ENCODE data around the gene KCNJ10. TPM values are rescaled to one million over a fixed set of nuclear protein-coding genes. Genes with fewer than 3 reads are reported as not detected.

The KCNJ10 gene
- total and polyA plus RNA-seq, 12 donors = 0.11 to 0.32 (median 0.13) TPM; not detected in 7

DNA sequence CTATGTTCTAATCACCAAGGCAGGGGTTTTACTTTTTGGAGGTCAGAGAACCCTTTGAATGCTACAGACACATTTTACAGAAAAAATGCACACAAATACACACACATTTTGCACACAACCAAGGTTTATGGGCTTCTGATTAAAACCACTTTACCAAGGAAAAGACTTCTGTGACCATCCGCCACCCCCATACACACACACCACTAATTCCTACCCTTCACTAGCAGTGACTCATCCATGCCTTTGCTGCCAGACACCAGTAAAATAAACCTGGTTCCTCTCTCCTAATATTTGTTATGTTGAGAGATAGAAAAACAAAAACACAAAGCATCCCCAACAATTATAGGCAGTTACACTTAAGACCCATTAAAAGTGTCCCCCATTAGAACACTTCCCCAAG lies 51.1 kb downstream of the KCNJ10 start:
- no peak for DNase-seq
- 50 to 86% (median 54%) methylated on average over 1 of the region's 1 CpG for WGBS, 4 donors
- Histone ChIP-seq H3K36me3 (replicated peaks in 1 of 2) (no peaks in the 10 kb centered on the region), H3K27ac (no peak overlapping the region), H3K9me3 (replicated peaks in 1 of 3) (no peaks in the 10 kb centered on the region), H3K27me3 (no peaks in the 10 kb centered on the region), H3K4me1 (replicated peaks in 1 of 2) (peaks cover 0 to 5% of the 10 kb centered on the region in 2 donors), H3K4me3 (no peak overlapping the region)
- intact Hi-C loops (cut with DNase I) = no loop called here
- TF ChIP-seq, protein P1, sequence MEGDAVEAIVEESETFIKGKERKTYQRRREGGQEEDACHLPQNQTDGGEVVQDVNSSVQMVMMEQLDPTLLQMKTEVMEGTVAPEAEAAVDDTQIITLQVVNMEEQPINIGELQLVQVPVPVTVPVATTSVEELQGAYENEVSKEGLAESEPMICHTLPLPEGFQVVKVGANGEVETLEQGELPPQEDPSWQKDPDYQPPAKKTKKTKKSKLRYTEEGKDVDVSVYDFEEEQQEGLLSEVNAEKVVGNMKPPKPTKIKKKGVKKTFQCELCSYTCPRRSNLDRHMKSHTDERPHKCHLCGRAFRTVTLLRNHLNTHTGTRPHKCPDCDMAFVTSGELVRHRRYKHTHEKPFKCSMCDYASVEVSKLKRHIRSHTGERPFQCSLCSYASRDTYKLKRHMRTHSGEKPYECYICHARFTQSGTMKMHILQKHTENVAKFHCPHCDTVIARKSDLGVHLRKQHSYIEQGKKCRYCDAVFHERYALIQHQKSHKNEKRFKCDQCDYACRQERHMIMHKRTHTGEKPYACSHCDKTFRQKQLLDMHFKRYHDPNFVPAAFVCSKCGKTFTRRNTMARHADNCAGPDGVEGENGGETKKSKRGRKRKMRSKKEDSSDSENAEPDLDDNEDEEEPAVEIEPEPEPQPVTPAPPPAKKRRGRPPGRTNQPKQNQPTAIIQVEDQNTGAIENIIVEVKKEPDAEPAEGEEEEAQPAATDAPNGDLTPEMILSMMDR (IDR thresholded peaks at IDR 0.05) = no peak
- no peak for TF ChIP-seq POLR2A (IDR thresholded peaks at IDR 0.05)

DNA sequence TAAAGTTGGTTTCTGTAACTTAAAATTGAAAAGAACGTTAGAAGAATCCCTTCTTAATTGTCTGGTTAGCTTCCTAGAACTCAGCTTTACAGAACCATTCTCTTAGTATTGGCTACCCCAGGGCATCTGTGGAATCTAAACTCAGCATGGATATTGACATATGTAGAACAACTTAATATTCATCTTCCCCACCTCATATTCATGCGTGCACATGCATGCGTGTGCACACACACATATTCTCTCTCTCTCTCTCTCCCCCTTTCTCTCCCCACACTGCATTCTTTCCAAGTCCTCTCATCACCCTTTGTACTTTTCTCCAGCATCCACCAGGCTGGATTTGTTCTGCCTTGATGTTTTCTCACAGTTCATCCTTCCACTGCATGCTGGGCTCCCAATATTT lies 51.6 kb downstream of the KCNJ10 start:
- no peaks in the 10 kb centered on the region for H3K4me1 ChIP-seq (replicated peaks in 1 of 2)
- H3K27ac ChIP-seq = no peak overlapping the region
- 71 to 93% (median 84%) methylated on average over 3 of the region's 3 CpGs for WGBS, 4 donors
- no peak overlapping the region for H3K4me3 ChIP-seq
- no peaks in the 10 kb centered on the region for H3K36me3 ChIP-seq (replicated peaks in 1 of 2)
- no peaks in the 10 kb centered on the region for H3K27me3 ChIP-seq
- H3K9me3 ChIP-seq (replicated peaks in 1 of 3) = no peaks in the 10 kb centered on the region
- intact Hi-C loops (cut with DNase I) = no loop called here
- DNase-seq = no peak
- TF ChIP-seq, protein P1 (IDR thresholded peaks at IDR 0.05) = no peak
- no peak for TF ChIP-seq POLR2A (IDR thresholded peaks at IDR 0.05)

DNA sequence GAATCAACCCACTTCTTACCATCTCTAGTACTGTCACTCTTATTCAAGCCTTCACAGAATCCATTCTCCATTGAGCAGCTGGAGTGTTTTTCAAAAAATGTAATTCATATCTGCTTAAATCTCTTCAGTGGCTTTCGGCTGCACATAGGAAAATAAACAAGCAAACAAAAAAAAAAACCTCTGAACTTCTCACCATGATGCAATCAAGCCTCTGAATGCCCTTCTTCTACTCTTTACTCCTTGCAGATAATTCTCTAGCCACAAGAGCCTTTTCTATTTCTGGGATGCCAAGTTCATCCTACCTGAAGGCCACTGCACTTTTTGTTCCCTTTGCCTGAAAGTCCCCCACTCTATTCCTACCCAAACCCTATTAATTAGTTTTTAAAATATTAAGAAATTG lies 52.4 kb downstream of the KCNJ10 start:
- Histone ChIP-seq H3K9me3 (replicated peaks in 1 of 3) (no peaks in the 10 kb centered on the region), H3K27me3 (no peaks in the 10 kb centered on the region), H3K4me3 (no peak overlapping the region), H3K36me3 (replicated peaks in 1 of 2) (no peaks in the 10 kb centered on the region), H3K4me1 (replicated peaks in 1 of 2) (no peaks in the 10 kb centered on the region), H3K27ac (no peak overlapping the region)
- intact Hi-C loops (cut with DNase I) = no loop called here
- TF ChIP-seq, protein P1 (IDR thresholded peaks at IDR 0.05) = no peak
- no peak for TF ChIP-seq POLR2A (IDR thresholded peaks at IDR 0.05)
- DNase-seq = no peak
- WGBS, 4 donors = 63 to 87% (median 72%) methylated on average over 1 of the region's 1 CpG

DNA sequence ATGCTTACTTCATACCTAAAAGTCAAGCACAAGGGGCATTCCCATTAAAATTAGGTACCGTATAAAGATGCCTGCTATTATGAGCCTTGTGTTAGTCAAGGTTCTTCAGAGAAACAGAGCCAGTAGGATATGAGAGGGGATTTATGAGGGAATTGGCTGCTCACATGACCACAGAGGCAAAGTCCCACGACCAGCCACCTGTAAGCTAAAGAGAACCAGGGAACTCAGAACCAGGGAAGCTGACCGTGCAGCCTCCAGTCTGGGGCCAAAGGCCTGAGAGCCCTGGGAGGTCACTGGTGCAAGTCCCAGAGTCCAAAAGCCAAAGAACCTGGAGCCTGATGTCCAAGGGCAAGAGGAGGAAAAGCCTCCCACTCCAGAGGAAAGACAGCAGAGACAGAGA lies 58.2 kb downstream of the KCNJ10 start:
- Histone ChIP-seq H3K27ac (no peak overlapping the region), H3K4me3 (no peak overlapping the region), H3K4me1 (replicated peaks in 1 of 2) (no peaks in the 10 kb centered on the region), H3K36me3 (replicated peaks in 1 of 2) (no peaks in the 10 kb centered on the region), H3K27me3 (no peaks in the 10 kb centered on the region), H3K9me3 (replicated peaks in 1 of 3) (no peaks in the 10 kb centered on the region)
- DNase-seq = no peak
- WGBS, 4 donors = 60 to 86% (median 82%) methylated on average over 3 of the region's 3 CpGs
- no peak for TF ChIP-seq POLR2A (IDR thresholded peaks at IDR 0.05)
- TF ChIP-seq, protein P1 (IDR thresholded peaks at IDR 0.05) = no peak
- intact Hi-C loops (cut with DNase I) = no loop called here
